GM21576 (cell line): ENCODE measurements around the gene C11orf21.

Experiments used
- ATAC-seq: cut with Tn5 transposase; IDR thresholded peaks from one replicate; pipeline ENCODE4 v1.9.1; 2021; ENCODE audit warnings: mild to moderate bottlenecking, moderate library complexity; ENCODE audit not compliant: unreplicated experiment

C11orf21 gene

DNA sequence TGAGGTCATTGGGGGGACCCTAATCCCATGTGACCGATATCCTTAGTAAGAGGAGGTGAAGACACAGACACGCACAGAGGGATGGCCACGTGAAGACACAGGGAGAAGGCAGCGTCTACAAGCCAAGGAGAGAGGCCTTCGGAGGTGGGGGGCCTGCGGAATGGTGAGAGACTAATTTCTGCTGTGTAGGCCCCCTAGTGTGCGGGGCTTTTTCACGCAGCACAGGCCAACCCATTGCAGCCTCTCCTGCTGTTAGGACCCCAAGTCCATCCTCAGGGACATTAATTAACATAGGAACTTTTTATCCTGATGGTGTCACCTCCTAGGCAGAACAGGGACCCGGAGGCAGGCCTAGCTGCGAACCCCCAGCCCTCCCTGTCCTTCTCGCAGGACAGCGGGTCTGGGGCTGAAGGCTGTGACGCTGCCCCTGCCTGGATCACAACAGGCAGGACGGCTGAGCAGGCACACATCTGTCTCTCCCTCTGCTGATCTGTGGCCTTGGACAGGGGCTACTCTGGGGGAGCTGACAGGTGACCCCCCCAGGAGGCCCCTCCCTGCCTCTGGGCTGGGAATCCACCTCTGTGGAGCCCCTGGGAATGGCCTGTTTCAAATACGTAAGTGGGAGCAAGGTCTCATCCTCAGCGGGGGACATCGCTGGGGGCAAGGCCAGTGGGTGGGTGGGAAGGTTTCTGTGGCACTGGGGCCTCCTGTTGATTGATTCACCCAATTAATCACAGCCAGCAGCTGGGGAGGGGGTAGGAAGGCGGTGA, 39.2 kb downstream of the C11orf21 start:
- no peak for ATAC-seq

- ATAC-seq: no peak
Measured at GRCh38 chr11:2261436-2262230, 40.1 kb downstream of the C11orf21 start.

GRCh38 chr11:2260491-2261364, 41.0 kb downstream of the C11orf21 start:
- no peak for ATAC-seq

- no peak for ATAC-seq
Measured at GRCh38 chr11:2259897-2260451, 41.7 kb downstream of the C11orf21 start.

DNA sequence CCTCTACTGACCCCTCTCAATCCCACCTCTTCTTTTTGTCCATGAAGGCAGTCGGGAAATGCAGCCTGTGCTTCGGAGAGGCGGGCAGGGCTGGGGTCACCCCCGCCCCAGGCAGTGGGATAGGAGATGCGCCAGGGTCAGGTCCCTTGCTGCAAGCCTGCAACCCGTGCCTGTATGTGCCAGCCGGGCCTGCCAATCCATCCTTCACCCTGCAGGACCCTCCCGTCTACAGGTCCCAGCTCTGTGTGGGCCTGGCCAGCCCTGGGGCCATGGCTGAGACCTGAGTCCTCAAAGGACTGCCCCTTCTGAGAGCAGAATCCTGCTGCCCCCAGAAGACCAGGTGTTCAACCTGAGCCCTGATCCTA, 42.3 kb downstream of the C11orf21 start:
- ATAC-seq: no peak

GRCh38 chr11:2258501-2259465, 42.9 kb downstream of the C11orf21 start:
- ATAC-seq: no peak

GRCh38 chr11:2256951-2257700, 44.6 kb downstream of the C11orf21 start:
- ATAC-seq: no peak

GRCh38 chr11:2256293-2256913, 45.3 kb downstream of the C11orf21 start:
- no peak for ATAC-seq

DNA sequence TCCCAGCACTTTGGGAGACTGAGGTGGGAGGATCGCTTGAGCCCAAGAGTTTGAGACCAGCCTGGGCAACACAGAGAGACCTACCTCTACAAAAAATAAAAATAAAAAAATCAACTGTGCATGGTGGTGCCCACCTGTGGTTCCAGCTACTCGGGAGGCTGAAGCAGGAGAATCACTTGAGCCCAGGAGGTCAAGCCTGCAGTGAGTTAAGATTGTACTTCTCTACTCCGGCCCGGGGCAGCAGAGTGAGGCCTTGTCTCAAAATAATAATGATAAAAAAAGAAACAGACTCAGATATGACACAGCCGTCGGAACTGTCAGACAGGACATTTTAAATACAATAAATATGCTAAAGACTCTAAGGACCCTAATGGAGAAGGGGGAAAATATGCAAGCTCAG, 49.7 kb downstream of the C11orf21 start:
- no peak for ATAC-seq

DNA sequence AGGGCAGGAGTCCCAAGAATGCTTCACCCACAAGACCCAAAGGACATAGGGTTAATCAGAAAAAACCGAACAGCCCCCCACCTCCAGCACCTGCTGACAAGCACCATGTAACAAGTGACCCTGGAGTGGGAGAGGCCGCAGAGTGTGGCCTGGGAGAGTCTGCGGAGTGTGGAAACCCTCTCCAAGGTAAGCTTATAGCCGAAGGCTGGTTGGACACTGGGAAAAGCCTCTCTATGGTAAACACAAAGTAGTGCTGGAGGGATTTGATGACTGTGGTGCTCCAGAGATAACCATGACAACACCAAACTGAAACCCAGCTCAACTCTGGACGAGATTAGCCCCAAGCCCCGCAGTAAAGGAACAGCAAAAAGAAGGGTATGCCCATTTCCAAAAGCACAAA, 50.6 kb downstream of the C11orf21 start:
- no peak for ATAC-seq

DNA sequence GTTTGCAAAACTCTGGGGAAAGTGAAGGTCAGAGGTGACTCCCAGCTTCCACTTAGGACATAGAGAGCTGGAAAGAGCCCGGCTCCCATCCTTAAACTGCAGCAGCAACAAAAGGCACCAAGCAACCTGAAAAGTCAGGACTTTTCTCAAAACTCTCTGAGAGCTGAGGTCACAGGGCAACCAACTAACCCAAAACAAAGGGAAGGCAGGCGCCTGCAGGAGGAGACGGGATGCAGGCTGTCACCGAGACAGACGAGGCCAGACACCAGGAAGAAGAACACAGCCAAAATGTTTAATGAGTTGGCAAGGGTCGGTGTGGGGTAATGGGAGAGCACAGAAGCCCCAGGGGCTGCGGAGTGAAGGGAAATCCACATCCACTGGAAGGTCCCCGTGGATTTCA, 51.2 kb downstream of the C11orf21 start:
- no peak for ATAC-seq

- no peak for ATAC-seq
Measured at GRCh38 chr11:2250041-2250440, 51.7 kb downstream of the C11orf21 start.

DNA sequence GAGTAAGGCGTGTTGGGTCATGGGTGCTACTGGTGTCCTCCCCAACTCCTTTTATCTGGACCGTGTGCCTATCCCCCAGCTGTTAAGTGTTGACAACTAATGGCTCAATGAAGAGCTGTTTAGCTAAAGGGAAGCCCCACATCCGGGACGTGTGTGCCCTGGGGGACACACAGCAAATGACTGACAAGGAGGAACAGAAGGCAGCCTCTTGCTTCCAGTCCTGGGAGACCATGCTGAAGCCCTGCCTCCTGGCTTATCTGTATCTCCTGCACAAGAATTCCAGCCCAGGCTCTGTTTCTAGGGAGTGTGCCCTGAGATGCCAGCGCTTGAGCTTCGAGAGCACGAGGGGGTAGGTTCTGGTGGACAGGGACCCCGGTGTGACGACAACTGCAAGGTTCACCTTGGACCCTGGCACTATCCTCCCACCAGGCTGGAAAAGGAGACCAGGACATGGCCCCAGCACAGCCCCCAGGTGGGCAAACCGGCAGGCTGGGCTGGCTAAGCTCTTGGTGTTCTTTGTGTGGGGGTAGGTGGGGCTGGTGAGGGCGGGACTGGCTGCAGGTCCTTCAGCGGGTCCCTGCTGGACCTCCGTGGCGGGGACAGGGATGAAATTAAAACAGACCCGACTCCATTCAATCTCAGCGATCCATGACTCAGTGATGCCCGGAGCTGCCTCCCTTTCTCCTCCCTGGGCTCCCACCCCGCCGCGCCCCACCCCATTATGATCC, 52.4 kb downstream of the C11orf21 start:
- no peak for ATAC-seq

GRCh38 chr11:2248762-2249161, 53.0 kb downstream of the C11orf21 start:
- ATAC-seq: no peak

DNA sequence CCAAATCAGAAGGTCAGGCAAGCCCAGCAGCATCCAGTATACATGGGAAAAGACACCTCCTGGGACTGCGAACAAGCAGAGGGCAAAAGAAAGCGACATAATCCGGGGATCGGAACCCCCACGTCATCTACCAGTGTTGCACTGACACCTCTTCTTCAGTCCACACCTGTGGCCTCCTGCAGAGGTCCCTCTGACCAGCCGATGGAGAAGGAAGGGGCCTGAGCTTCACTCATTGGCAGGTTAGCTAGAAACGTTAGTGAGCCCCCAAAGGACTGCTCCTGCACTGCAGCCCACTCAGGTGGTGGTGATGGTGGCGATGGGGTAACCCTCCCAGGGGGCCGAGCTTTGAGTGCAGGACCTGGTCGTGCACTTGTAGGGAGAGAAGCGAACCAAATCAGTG, 53.5 kb downstream of the C11orf21 start:
- no peak for ATAC-seq

DNA sequence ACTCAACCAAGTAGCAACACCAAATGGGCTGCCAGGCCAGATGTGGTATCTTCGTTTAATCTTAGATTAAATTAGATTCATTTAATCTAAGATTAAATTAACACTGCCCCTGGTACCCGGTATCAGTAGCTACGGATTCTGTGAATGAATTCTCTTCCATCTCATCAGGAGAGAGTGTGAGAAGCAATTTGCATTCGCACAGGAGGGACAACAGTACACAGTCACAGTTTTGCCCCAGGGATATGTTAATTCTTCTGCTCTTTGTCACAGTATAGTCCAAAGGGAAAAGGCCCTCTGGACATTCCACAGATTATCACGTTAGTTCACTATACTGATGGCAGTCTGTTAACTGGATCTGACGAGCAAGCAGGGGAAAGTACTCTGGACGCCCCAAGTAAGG, 54.2 kb downstream of the C11orf21 start:
- ATAC-seq: no peak
